GM12878 (cell line): ENCODE measurements around the gene UHRF2. TPM values are rescaled to one million over a fixed set of nuclear protein-coding genes. Genes with fewer than 3 reads are reported as not detected.

Experiments used
- ATAC-seq: fragments of 200-7000 bp; cut with Tn5 transposase; 3 replicates; pipeline ENCODE4 v1.9.1; 2020; ENCODE audit warnings: mild to moderate bottlenecking, moderate library complexity
- BruUV-seq: library from RNA; stranded (reverse); fragments of 400-500 nt; replicated peaks from 2 replicates; lab custom pipeline; 2021; lab: Mats Ljungman, UMichigan
- CTCF ChIA-PET: fragments of 300-600 bp; sonication (Branson Sonifier 250); formaldehyde crosslinking; extraction: SDS; loops from one replicate; lab custom pipeline; 2021; ENCODE audit warnings: inconsistent platforms; lab: Yijun Ruan, JAX
- POLR2A ChIA-PET: fragments of 350-600 bp; formaldehyde crosslinking; extraction: SDS; loops from one replicate; lab custom pipeline; 2021; ENCODE audit warnings: inconsistent platforms; lab: Charles Lee
- RAD21 ChIA-PET: fragments of 300-600 bp; sonication (Branson Sonifier 250); formaldehyde crosslinking; loops from one replicate; lab custom pipeline; 2023; ENCODE audit warnings: antibody characterized with exemption; ENCODE audit not compliant: unreplicated experiment; lab: Charles Lee
- SMC1A ChIA-PET: fragments of 300-600 bp; sonication (Branson Sonifier 250); formaldehyde crosslinking; loops from one replicate; lab custom pipeline; 2023; ENCODE audit not compliant: unreplicated experiment, uncharacterized antibody; lab: Charles Lee
- DNase-seq: peaks from one replicate; pipeline ENCODE4 v3.0.0-alpha.2; 2011; ENCODE audit warnings: low read depth, low spot score
- FAIRE-seq: peaks from 3 replicates; lab custom pipeline; 2011; peaks lifted over from hg19 to GRCh38; lab: Jason Lieb, UNC
- H2AFZ ChIP-seq: 2 replicates; pipeline ENCODE4 v1.6.0; 2011; ENCODE audit warnings: low read depth, low read length, control low read depth; ENCODE audit not compliant: control insufficient read depth
- H3K27ac ChIP-seq: 2 replicates; pipeline ENCODE4 v1.5.1; 2011; ENCODE audit warnings: control low read depth; ENCODE audit not compliant: control insufficient read depth, insufficient read depth
- H3K27me3 ChIP-seq, 2 experiments: replicated peaks in 1 of 2; 2 replicates each; pipeline versions ENCODE4 v1.6.0 to v1.6.1; 2011; ENCODE audit warnings: low read length in 1 of 2; ENCODE audit not compliant: control insufficient read depth in 2 of 2, insufficient read depth in 2 of 2
- H3K36me3 ChIP-seq, 2 experiments: 2 replicates each; pipeline ENCODE4 v1.5.1; 2011; ENCODE audit warnings: low read length in 1 of 2; ENCODE audit not compliant: control insufficient read depth in 2 of 2, insufficient read depth in 2 of 2
- H3K4me1 ChIP-seq: 2 replicates; pipeline ENCODE4 v1.6.1; 2011; ENCODE audit warnings: mild to moderate bottlenecking, low read length, moderate library complexity, mixed read lengths; ENCODE audit not compliant: control insufficient read depth, insufficient read depth
- H3K4me2 ChIP-seq: 2 replicates; pipeline ENCODE4 v1.6.0; 2011; ENCODE audit warnings: control low read depth; ENCODE audit not compliant: control insufficient read depth, insufficient read depth
- H3K4me3 ChIP-seq: fragments of 200-600 bp; sonication (generic); 2 replicates; pipeline ENCODE4 v1.5.1; 2016
- H3K79me2 ChIP-seq: 2 replicates; pipeline ENCODE4 v1.6.0; 2011; ENCODE audit warnings: low read length; ENCODE audit not compliant: control insufficient read depth, insufficient read depth
- H3K9ac ChIP-seq: 2 replicates; pipeline ENCODE4 v1.8.0; 2011; ENCODE audit warnings: low read length, control low read depth, mixed read lengths; ENCODE audit not compliant: control insufficient read depth, insufficient read depth
- H3K9me3 ChIP-seq: replicated peaks from 3 replicates; pipeline ENCODE4 v1.5.1; 2011; ENCODE audit warnings: mild to moderate bottlenecking, low read length; ENCODE audit not compliant: control insufficient read depth, insufficient read depth
- H4K20me1 ChIP-seq: 2 replicates; pipeline ENCODE4 v1.6.0; 2011; ENCODE audit not compliant: control insufficient read depth, insufficient read depth
- CBX5 ChIP-seq: sonication (generic); IDR thresholded peaks from 2 replicates; pipeline ENCODE4 v1.6.1; 2016; ENCODE audit warnings: low read depth, moderate library complexity, mild to moderate bottlenecking, inconsistent platforms
- GATAD2B ChIP-seq: fragments of 450-650 bp; conservative IDR thresholded peaks from 2 replicates; pipeline ENCODE4 v1.6.1; 2017; ENCODE audit warnings: low read depth, mild to moderate bottlenecking, moderate library complexity
- HDAC6 ChIP-seq: fragments of 200-600 bp; sonication (generic); IDR thresholded peaks from one replicate; pipeline ENCODE4 v1.8.0; 2017; ENCODE audit warnings: antibody characterized with exemption; ENCODE audit not compliant: unreplicated experiment
- IKZF1 ChIP-seq: fragments of 450-650 bp; conservative IDR thresholded peaks from 2 replicates; pipeline ENCODE4 v1.6.1; 2017; ENCODE audit warnings: antibody characterized with exemption, mild to moderate bottlenecking
- POLR2AphosphoS2 ChIP-seq: IDR thresholded peaks from 2 replicates; pipeline ENCODE4 v1.6.1; 2011; ENCODE audit warnings: low read depth, mild to moderate bottlenecking, low read length, improper control_type of control experiment, moderate library complexity
- SMARCA5 ChIP-seq: fragments of 450-650 bp; IDR thresholded peaks from 2 replicates; pipeline ENCODE4 v1.6.1; 2017; ENCODE audit warnings: mild to moderate bottlenecking
- YY1 ChIP-seq: IDR thresholded peaks from 2 replicates; pipeline ENCODE4 v1.6.1; 2011; ENCODE audit warnings: low read depth, mild to moderate bottlenecking, low read length
- WGBS: methylation state at CpG from one replicate; pipeline ENCODE4 v1.1.6; 2016; ENCODE audit warnings: low lambda C conversion rate; ENCODE audit not compliant: insufficient replicate concordance, insufficient coverage; ENCODE audit errors: missing lambda C conversion rate; 5-methylcytosine and 5-hydroxymethylcytosine counted together
- in situ Hi-C: fragments of 300-500 bp; cut with MboI; formaldehyde crosslinking; loops from 9 replicates; pipeline ENCODE4 v1.14.3; 2018; ENCODE audit warnings: mixed read lengths
- intact Hi-C: fragments of 100-400 bp; cut with micrococcal nuclease; formaldehyde crosslinking; loops from one replicate; pipeline ENCODE4 v1.14.2; 2022; ENCODE audit not compliant: unreplicated experiment
- polyA plus RNA-seq, 11 experiments: library from polyadenylated mRNA; depleted of rRNA in 4 of 11; unstranded in 6 of 11; stranded (reverse) in 5 of 11; fragments of >200 nt; fragmentation: Nextera tagmentation in 4 of 11; fragmentation: Illumina TruSeq in 1 of 11; extraction: Ambion mirVana in 4 of 11; extraction: Trizol in 1 of 11; gene quantifications; 1 replicate in 1 of 11; 2 replicates in 10 of 11; pipeline versions ENCODE4 v1.2.1 to v1.2.3, GENCODE V29; 2011 to 2016; ENCODE audit warnings: inconsistent platforms in 2 of 11, missing spikeins in 2 of 11, low read depth in 1 of 11
- total RNA-seq, 4 experiments: library from RNA; depleted of rRNA in 3 of 4; stranded (reverse); fragments of >200 nt in 3 of 4; fragmentation: Illumina TruSeq in 1 of 4; extraction: Trizol in 1 of 4; gene quantifications; 2 replicates each; pipeline versions ENCODE4 v1.2.1 to v1.2.3, GENCODE V29; 2013 to 2021
- TF ChIP-seq, protein P1 (sequence below): IDR thresholded peaks from 2 replicates; pipeline ENCODE4 v1.6.1; 2012; ENCODE audit warnings: low read length, inconsistent platforms
- TF ChIP-seq, protein P2 (sequence below): fragments of 450-650 bp; IDR thresholded peaks from 2 replicates; pipeline ENCODE4 v1.6.1; 2016; ENCODE audit warnings: mild to moderate bottlenecking
- TF ChIP-seq, protein P3 (sequence below): fragments of 450-650 bp; conservative IDR thresholded peaks from 2 replicates; pipeline ENCODE4 v1.6.1; 2017; ENCODE audit warnings: mild to moderate bottlenecking, moderate library complexity
- TF ChIP-seq, protein P4 (sequence below): fragments of 450-650 bp; IDR thresholded peaks from 2 replicates; pipeline ENCODE4 v1.6.1; 2017; ENCODE audit warnings: mild to moderate bottlenecking, moderate library complexity

UHRF2 gene
- total and polyA plus RNA-seq, 10 of the 15 experiments (the other 5 are each of a cell fraction or from before 2014, with no cell fraction given), result 11.2 to 95.8 (median 43.1) TPM

DNA sequence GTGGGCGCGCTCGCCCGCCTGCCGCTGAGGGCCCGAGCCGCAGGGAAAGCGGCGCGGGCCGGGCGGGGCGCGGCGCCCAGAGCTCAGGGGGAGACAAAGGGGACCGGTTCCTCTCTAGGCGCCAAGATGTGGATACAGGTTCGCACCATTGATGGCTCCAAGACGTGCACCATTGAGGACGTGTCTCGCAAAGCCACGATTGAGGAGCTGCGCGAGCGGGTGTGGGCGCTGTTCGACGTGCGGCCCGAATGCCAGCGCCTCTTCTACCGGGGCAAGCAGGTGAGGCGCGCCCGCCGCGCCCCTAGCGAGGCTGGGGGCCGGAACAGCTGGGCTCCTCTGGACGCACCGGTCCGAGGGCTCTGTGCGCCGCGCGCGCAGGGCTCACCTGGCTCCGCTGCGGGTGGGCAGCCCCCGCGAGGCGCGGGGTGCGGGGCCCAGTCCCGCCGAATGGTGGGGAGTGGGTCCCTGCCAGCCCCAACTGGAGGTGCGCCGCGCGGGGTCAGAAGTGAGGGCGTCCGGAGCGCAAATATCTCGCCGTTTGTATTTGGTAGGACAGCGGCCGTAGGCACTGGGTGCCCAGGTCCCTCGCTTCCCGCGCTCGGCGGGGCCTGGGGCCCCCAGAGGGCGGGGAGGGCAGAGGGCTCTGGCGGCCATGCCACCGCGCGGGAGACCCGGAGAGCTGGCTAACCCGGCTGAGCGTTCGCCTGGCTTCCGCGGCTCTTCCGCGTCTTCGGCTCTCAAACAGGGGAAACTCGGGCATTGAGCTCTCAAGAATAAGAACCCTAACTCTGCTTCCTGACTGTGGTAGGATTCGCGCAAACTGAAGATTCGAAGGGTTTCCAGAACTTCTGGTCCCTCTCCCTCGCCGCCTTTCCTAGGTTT, 607 bp downstream of the UHRF2 start:
- Histone ChIP-seq H3K79me2 (peaks cover 55% of the 10 kb centered on the region), H3K4me2 (peak overlapping the region; percentile 98; the same call in 1 of the 2 replicates), H3K4me3 (peak overlapping the region; percentile 86), H4K20me1 (no peaks in the 10 kb centered on the region), H3K36me3 (peaks cover 0 to 5% of the 10 kb centered on the region in 2 experiments; a peak in 1 of 4 replicates), H2AFZ (peak overlapping the region; percentile 47), H3K27ac (peak overlapping the region; percentile 79), H3K4me1 (peaks cover 12% of the 10 kb centered on the region; the same call in 1 of the 2 replicates), H3K27me3 (no peaks in the 10 kb centered on the region), H3K9ac (peak overlapping the region; percentile 95), H3K9me3 (no peaks in the 10 kb centered on the region)
- intact Hi-C loops, result loop anchor here (2.0 to 5.0 kb wide), 4 partner anchors 59 to 343 kb away; partner anchors contain the start of gene KDM4C
- in situ Hi-C loops, result loop anchor here (10.0 kb wide), 1 partner anchor 271 kb away; no protein-coding TSS in a partner anchor
- RAD21 ChIA-PET, result interaction anchor here (0.6 to 3.9 kb wide), 19 partner anchors 8 to 582 kb away, joined by 3 to 27 read pairs (median 4); no protein-coding TSS in a partner anchor
- peak; percentile 20 for ATAC-seq
- WGBS, result under 1% methylated on average over 89 of the region's 92 CpGs
- FAIRE-seq, result no peak
- POLR2A ChIA-PET, result interaction anchor here (0.5 to 4.7 kb wide), 15 partner anchors 9 to 608 kb away, joined by 3 to 22 read pairs (median 4); no protein-coding TSS in a partner anchor
- CTCF ChIA-PET, result interaction anchor here (0.6 to 2.4 kb wide), 10 partner anchors 9 to 162 kb away, joined by 3 to 15 read pairs (median 4); no protein-coding TSS in a partner anchor
- BruUV-seq, result no TSS peak
- no peak for DNase-seq
- SMC1A ChIA-PET, result interaction anchor here (0.8 to 6.3 kb wide), 13 partner anchors 9 to 128 kb away, joined by 3 to 69 read pairs (median 7); no protein-coding TSS in a partner anchor
- TF ChIP-seq, protein P1, sequence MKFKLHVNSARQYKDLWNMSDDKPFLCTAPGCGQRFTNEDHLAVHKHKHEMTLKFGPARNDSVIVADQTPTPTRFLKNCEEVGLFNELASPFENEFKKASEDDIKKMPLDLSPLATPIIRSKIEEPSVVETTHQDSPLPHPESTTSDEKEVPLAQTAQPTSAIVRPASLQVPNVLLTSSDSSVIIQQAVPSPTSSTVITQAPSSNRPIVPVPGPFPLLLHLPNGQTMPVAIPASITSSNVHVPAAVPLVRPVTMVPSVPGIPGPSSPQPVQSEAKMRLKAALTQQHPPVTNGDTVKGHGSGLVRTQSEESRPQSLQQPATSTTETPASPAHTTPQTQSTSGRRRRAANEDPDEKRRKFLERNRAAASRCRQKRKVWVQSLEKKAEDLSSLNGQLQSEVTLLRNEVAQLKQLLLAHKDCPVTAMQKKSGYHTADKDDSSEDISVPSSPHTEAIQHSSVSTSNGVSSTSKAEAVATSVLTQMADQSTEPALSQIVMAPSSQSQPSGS, result peak; percentile 5; the same call in 1 of the 2 replicates
- TF ChIP-seq HDAC6 (peak; percentile 83), POLR2AphosphoS2 (peak; percentile 8; the same call in 1 of the 2 replicates), CBX5 (0 out of 2 replicates have a peak, but pooled peaks have one; percentile 19), YY1 (peak; percentile 80), GATAD2B (peak; percentile 82), IKZF1 (peak; percentile 22), SMARCA5 (peak; percentile 27; the same call in 1 of the 2 replicates)
- TF ChIP-seq, protein P2, sequence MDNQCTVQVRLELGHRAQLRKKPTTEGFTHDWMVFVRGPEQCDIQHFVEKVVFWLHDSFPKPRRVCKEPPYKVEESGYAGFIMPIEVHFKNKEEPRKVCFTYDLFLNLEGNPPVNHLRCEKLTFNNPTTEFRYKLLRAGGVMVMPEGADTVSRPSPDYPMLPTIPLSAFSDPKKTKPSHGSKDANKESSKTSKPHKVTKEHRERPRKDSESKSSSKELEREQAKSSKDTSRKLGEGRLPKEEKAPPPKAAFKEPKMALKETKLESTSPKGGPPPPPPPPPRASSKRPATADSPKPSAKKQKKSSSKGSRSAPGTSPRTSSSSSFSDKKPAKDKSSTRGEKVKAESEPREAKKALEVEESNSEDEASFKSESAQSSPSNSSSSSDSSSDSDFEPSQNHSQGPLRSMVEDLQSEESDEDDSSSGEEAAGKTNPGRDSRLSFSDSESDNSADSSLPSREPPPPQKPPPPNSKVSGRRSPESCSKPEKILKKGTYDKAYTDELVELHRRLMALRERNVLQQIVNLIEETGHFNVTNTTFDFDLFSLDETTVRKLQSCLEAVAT, result 0 out of 2 replicates have a peak, but pooled peaks have one; percentile 25
- TF ChIP-seq, protein P3, sequence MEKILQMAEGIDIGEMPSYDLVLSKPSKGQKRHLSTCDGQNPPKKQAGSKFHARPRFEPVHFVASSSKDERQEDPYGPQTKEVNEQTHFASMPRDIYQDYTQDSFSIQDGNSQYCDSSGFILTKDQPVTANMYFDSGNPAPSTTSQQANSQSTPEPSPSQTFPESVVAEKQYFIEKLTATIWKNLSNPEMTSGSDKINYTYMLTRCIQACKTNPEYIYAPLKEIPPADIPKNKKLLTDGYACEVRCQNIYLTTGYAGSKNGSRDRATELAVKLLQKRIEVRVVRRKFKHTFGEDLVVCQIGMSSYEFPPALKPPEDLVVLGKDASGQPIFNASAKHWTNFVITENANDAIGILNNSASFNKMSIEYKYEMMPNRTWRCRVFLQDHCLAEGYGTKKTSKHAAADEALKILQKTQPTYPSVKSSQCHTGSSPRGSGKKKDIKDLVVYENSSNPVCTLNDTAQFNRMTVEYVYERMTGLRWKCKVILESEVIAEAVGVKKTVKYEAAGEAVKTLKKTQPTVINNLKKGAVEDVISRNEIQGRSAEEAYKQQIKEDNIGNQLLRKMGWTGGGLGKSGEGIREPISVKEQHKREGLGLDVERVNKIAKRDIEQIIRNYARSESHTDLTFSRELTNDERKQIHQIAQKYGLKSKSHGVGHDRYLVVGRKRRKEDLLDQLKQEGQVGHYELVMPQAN, result peak; percentile 91
- TF ChIP-seq, protein P4, sequence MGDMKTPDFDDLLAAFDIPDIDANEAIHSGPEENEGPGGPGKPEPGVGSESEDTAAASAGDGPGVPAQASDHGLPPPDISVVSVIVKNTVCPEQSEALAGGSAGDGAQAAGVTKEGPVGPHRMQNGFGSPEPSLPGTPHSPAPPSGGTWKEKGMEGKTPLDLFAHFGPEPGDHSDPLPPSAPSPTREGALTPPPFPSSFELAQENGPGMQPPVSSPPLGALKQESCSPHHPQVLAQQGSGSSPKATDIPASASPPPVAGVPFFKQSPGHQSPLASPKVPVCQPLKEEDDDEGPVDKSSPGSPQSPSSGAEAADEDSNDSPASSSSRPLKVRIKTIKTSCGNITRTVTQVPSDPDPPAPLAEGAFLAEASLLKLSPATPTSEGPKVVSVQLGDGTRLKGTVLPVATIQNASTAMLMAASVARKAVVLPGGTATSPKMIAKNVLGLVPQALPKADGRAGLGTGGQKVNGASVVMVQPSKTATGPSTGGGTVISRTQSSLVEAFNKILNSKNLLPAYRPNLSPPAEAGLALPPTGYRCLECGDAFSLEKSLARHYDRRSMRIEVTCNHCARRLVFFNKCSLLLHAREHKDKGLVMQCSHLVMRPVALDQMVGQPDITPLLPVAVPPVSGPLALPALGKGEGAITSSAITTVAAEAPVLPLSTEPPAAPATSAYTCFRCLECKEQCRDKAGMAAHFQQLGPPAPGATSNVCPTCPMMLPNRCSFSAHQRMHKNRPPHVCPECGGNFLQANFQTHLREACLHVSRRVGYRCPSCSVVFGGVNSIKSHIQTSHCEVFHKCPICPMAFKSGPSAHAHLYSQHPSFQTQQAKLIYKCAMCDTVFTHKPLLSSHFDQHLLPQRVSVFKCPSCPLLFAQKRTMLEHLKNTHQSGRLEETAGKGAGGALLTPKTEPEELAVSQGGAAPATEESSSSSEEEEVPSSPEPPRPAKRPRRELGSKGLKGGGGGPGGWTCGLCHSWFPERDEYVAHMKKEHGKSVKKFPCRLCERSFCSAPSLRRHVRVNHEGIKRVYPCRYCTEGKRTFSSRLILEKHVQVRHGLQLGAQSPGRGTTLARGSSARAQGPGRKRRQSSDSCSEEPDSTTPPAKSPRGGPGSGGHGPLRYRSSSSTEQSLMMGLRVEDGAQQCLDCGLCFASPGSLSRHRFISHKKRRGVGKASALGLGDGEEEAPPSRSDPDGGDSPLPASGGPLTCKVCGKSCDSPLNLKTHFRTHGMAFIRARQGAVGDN, result peak; percentile 10; the same call in 1 of the 2 replicates
